Stimulated activated CD8-positive, alpha-beta memory T cell treated with anti-CD3 and anti-CD28 coated beads, Interleukin-4, amount 100 ng/mL, for 48 hours (primary cell): ENCODE measurements around the gene PLAA.
A peak's percentile ranks its signal among the peaks of the same experiment; 100 is the strongest.

ENCODE experiments used
- DNase-seq: peaks from one replicate; pipeline ENCODE4 v3.0.0-alpha.2; 2020

PLAA gene

DNA sequence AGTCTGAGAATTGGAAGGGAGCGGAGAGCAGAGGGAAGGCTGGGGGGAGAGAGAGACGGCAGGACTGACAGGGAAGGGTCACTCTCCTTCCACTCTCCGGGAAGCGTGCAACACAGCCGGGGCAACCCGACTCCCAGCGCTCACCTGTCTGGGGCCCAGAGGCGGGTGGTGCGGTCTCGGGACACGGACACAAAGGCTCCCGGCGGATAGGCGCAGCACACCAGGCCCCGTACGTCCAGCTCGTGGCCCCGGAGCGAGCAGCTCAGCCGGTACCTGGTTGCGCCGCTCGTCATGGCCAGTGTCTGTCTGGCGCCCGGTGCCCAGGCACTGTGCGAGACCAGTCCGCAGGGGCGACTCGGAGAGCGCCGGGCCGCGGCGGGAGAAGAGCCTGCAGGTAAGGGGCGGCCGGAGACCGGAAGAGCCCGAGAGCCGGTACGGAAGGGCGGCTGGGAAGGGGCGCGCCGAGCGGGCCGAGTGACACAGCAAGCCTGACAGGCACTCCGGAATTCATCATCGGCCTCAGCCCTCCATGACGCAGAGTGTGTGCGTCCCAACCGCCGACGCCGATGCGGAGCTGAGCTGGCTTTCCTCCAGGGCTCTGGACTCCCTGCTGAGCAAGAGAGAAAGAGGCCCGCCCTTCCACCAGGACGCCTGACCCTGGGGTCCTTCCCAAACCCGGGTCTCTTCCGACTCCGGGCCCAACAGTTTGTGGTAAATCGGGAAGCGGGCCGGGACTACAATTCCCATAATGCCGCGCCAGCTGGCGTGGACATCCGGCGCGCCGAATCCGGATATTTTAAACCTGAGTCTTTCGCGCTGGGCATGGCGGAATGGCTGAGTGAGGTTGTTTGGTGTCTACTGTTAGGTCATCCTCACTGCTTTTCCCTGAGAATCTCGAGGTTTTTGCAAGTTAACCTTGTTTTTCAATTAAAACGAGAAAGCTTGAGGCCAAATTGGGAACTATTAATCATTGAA is at the start of gene PLAA:
PLAA (minus strand) TSS at position 490 of the 975 bp plus-strand sequence; CDS start at position 293, 197 bp downstream.
- DNase-seq = peak; percentile 88

DNA sequence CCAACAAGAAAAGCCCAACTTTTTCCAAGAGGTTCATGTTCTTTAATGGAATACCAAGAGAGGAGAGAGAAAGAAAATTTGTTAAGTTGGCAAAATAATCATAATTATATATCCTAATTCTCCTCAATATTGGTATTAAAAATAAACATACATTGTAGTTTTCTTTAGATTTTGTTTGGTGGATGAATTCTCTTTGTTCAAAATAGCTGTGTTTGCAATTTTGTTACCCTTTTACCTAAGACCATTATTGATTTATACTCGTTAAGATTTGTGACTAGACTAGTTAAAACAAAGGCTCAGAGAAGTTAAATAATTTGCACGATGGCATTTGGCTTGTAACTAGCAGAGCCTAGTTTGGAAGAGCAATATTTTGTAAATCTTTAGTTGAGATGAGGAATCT is 48.8 kb upstream of the PLAA start:
- DNase-seq = no peak

DNA sequence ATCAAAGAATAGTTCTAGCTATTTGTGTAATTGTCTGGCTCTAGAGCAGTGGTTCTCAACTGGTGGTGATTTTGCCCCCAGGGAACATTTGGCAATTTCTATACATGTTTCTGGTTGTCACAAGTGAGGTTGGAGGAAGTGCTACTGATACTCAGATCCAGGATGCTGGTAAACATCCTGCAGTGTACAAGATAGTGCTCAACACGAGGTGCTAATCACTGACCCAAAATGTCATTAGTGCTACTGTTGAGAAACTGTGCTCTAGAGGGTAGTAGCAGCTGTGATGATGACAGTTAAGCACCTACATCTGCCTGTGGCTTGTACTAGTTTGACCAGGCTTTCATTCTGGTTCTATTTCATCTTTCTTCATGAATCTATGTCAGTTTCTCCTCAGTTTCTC is 36.3 kb upstream of the PLAA start:
- no peak for DNase-seq

DNA sequence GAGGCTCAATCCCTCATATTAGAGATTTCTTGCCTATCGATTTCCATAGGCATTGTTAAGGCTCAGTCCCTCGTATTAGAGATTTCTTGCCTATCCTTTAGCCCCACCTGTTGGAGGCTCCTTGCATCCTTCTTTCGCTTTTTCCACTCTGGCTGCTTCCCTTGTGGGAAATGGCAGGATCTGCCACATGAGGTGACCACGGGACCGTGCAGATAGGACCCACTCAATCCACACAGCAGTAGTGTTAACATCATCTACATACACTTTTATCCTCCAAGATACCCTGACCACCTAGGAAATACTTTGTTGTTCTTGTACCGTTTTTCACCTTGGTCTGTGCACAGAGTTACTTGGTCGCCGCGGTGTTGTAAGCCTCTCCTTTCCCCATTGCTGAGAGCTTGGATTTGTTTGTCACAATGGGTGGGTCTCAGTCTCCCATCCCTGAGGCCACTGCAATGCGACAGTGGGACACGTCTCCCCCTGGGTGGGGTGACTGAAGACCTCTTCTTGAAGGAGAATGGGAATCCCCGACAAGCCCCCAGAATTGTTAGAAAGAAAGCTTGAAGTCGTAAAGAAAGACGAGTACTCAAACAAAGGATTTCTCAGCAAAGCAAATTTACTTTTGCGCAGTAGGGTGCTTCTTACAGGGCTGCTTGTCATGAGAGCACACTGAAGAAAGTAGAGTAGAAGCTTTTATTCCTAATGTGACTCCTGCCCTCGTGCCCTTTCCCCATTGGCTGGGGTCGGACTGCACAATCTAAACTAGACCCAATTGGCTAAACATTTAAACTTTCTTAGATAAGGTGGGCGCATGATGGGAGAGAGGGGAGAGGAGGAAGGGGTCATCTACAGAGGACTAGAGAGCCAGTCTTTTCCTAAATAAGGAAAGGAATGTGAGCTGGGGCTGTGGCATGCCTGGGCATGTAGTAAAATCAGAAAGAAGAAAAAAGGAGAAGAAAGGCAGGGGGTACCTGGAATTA is 29.0 kb upstream of the PLAA start:
- no peak for DNase-seq

DNA sequence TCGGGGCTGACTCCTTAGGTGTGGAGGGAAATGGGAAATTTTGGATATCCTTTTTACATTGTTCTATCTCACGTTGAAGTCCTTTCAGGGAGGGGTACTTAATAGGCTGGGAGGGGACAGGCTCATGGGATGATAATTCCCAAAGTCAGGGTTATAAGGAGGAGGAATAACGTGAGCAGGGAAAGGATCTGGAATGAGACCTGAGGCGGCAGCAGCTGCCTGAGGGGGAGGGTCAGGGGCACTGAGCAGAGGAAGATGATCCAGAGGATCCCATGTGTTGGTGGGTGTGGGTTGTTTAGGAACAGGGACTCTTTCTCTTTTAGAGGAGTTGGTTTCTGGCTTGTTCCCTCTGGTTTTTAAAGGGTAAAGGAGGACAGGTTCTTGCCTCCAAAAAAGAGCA is 27.9 kb upstream of the PLAA start:
- no peak for DNase-seq

DNA sequence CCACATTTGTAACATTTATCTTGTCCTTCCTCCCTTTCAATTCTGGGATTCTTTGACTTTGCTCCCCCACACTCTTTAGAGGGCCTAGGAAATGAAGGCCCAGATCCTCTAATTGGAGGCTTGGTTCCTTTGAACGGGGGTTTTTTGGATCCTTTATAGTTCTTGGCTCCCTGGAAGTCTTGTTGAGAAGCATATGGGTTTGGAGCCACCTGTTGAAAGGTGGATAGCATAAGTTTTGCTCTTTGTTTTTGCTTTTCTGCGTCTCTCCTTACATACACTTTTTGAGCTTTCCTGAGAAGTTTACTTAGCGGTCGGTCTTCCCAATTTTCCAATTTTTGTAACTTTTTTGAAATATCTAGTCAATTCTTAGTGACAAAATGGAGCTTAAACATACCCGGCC is 26.9 kb upstream of the PLAA start:
- no peak for DNase-seq

DNA sequence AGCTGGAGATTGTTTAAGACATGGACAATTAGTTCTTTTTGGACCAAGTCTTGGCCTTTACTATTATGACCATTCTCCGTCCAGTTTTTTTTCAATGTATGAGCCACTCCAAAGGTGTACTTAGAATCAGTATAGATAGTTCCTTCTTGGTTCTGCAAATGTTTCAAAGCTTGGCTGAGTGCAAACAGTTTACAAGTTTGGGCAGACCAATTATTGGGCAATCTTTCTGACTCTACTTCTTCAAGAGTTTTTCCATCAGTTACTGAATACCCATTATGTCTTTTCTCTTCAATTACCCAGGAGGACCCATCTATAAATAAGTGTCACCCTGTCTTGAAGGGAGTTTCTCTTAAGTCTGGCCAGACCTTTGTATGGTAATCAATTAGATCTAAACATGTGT is 24.7 kb upstream of the PLAA start:
- DNase-seq = no peak

DNA sequence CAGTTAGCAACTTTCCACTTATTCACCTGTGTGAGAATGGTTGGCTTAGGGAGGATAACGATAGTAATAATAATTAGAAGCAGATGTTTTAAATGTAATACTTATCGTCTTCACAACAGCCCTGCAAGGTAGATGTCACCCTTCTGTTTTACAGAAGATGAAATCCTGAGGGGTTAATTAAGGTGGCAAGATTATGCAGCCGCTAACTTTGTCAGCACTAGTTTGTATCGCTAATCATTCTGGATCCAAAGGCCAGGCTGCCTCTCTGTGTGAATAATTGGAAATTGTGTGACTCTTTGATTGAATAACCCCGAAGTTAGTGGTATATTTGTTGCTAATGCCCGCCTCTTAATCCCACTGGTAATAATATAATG is 9.8 kb upstream of the PLAA start:
- DNase-seq = no peak

DNA sequence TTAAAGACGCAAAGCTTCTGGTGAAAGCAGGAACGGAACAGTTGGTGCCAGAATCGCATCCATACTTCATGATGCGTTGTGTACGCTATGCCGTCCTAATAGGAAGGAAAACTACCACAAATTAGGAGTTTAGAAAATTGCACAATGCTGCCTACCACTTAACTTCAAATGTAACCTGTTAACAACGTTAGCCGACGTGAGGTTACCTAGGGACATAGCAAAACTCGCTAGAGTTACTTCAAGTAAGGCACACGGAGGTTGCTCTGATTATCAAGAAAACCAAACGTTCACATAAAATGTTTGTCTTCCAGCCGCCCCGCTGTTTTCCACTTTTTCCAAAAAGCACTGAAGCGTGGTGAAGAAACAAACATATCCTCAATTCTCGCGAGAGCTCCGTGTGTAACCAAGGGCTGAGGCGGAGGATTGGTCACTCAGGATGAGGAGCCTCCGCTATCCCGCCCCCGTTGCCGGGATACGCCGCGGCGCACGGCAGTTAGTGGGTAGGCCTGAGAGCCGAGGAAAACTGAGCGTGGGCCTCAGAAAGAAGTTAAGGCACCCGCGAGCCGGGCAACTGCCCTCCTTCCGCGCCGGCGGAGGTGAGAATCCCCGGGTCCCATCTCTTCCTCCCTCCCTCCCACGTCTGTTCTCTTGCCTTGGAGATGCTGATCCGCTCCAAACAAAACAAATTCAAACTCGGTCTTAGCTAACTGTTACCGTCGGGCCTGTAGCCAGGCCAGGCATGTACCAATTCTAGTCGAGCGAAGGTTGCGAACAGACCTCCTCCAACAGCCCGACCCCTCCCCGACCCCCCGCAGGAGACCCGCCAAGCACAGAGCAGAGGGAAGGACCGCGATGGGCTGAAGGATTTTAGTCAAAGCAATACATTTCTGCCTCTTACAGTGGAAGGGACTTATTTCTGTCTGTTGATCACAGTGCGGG is 9.1 kb upstream of the PLAA start, which contains the start of gene IFT74:
IFT74 (plus strand) TSS at position 492 of the 939 bp plus-strand sequence. CDS start 5,556 bp downstream, outside the sequence.
- DNase-seq = peak; percentile 95

DNA sequence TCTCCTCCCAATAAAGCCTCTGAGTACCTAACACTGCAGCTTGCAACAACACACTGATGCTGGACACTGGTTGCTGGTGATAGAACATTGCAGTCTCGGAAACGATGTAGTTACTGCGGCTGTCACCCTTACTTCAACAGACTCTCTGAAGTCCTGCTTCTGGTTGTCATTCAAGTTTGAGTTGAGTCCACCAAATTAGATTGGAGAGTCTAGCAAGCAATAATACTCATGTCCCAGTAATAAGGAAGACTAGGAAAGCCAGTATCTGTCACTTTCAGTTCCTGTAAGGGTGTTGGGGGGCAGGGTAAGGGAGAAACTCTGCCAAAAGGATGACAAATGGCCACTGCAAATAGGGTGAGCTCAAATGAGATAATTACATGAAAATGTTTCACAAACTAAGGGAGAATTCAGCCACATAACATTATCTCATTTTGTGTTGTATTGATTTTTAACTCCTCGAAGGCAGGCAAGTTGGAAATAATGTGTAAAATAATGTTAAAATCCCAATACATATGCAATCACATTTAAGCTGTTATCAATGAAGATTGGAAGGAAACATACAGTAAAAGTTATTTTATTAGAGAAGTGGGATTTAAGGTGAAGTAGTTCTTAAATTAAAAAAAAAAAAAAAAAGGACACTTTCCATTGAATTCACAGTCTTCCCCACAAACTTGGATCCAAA is 8.3 kb upstream of the PLAA start:
- no peak for DNase-seq

DNA sequence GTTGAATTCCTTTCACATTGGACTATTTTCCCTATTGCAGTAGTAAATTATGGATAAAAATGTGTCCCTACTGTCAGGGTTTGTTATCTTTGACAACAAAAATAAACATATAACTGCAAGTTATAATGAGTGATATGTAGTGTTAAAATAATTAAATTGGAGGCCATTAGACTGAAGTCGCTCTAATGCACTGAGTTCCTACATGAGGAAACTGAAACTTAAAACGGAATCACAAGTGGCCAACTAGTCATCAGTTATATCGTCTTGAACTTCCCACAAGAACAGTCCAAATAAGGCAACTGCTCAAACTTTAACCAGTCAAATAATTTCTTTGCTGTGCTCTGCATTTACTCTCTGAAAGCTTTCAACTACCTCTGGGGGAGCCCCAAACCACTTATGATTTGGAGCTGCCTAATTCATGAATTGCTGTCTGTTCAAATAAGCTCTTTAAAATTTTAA is 7.0 kb upstream of the PLAA start:
- DNase-seq = no peak

DNA sequence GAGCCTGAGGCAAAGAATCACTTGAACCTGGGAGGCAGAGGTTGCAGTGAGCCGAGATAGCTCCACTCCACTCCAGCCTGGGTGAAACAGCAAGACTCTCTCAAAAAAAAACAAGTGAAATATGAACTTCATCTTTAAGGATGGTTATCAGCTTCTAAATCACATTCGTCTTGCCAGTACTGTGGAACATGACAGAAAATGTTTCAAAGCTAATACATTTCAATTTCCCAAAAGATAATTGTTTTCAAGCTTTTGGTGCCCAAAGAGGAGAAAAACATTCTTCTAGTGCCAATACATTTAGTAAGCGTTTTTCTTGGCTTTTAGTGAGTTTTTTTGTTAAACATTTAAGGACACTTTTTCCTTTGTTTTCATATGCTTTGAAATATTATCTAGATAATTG is 4.8 kb upstream of the PLAA start:
- no peak for DNase-seq

DNA sequence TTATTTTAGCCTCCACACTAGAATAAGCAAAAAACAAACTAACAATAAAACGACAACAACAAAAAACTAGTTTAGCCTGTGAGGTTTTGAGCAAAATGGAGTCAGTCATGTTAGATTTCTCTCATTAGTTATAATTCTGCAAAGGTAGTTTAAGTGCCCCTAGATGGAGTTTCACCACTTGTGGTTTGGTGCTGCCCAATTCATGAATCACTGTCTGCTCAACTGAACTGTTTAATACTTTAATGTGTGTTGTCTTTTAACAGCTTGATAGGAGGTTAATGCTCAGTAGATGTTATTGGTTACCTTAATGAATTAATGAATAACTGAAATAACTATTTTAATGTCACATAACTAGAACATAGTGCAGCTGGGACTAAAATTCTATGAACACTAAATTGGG is 3.5 kb upstream of the PLAA start:
- DNase-seq = no peak

DNA sequence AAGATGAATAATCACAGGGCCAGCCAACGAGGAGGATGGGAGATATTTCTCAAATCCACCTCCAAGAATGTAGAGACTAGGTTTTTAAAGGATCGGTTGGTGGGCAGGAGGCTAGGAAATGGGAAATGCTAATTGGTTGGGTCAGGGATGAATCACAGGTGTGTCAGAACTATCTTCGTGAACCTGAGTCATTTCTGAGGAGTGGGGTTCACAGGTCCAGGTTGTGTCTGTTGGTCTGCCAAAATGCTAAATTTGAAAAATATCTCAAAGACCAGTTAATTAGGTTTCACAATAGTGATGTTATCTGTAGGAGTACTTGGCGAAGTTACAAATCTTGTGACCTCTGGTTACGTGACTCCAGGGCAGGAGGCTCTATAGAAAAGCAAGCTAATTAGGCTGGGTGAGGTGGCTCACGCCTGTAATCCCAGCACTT is 2.6 kb upstream of the PLAA start:
- DNase-seq = no peak

DNA sequence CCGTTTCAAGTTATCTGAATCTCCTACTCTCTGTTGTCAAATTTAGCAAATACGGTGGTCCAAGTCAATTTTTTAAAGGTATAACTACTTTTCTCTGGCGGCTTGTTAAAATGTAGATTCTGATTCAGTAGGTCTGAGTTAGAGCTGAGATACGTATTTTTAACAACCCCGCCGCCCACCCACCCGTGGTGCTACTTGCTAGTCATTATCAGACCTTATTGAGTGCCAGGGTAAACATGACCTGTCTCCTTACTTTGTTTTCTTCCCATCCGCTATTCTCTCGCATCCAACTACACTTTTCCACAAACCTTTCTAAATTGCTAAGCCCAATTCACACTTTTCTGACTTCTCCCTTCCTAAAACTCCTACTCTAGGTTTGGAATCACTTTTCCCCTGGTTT is 694 bp upstream of the PLAA start:
- DNase-seq = peak; percentile 55

DNA sequence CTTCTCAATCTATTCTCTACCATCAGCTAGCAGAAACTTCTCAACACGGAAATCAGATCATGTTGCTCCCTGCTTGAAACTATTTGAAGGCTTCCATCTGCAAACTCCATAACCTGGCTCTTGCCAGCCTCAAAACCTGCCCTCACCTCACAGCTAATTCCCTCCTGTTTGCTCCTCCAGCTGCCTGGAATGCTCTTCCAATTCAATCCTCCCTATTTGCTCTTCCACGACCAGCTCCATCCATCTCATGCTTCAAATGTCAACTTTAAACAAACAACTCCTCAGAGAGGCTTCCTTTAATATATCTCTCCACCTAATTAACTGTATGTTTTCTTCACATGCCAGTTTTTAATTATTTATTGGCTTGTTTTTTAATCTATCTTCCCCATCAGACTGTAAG is 1.5 kb downstream of the PLAA start:
- DNase-seq = no peak

DNA sequence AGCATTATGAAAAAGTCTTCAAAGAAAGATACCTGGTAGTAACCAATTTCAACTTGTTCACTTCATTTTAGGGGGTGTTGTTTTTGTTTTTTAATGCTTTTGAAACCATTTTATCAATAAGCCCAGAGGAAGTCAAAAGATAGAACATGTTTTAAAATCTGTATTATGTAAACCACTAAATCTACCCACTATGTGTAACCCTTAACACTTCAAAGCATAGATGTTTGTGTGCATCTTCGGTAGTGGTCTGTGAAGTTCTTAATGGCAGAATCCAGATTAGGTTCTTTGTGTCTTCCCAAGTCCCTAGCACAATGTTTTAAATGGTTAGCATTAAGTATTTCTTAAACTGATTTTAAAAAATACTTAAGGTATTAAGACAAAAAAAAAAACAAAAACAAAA is 6.3 kb downstream of the PLAA start:
- DNase-seq = no peak

DNA sequence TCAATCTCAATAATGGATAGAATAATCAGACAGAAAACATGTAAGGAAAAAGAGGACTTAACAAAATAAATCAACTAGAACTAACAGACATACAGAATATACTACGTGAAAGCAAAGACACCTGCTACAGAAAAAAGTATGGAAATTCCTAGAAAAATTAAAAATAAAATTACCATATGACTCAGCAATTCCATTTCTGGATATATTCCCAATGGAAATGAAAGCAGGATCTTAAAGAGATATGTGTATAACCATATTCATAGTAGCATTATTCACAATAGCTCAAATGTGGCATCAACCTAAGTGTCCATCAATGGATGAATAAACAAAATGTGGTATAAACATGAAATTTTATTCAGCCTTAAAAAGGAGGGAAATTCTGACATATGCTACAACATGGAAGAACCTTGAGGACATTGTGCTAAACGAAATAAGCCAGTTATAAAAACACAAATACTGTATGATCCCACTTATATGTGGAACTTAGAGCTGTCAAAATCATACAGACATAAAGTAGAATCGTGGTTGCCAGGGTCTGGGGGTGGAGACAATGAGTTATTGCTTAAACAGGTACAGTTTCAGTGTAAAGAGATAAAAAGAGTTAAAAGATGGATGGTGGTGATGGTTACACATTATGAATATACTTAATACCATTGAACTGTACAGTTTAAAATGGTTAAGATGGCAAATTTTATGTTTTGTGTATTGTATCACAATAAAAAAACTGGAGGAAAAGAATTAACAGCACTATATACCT is 6.9 kb downstream of the PLAA start:
- no peak for DNase-seq

DNA sequence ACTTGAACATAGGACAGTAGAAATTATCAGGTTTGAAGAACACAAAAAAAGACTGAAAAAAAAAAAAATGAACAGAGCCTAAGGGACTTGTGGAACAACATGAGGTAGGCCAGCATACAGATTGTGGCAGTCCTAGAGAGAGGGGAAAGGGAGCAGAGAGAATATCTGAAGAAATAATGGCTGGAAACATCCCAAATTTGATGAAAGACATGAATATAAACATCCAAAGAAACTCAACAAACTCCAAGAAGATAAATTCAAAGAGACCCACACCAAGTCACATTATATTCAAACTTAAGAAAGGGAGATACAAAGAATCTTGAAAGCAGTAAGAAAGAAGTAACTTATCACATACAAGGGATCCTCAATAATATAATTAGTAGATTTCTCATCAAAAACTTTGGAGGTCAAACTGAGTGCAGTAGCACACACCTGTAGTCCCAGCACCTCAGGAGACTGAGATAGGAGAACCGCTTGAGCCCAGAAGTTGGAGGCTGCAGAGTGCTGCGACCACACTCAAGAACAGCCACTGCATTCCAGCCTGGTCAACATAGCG is 9.1 kb downstream of the PLAA start:
- no peak for DNase-seq

DNA sequence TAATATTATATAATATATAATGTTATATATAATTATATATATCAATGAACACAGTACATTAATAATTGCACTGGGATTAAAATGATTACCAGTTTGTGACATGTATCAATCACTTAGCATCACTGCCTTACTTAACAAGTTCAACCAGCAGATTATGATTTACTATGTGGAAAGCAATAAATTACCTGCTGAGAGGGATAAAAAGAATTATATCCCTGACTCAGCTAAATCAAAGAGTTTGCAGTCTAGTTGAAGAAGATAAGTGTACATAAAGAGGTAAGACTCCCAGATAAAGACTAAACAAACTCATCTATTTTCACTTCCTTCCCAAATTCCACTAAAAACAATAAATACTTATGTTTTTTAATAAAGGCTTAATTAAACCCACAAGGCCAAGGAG is 11.2 kb downstream of the PLAA start:
- DNase-seq = no peak
